ENCODE measurements around the gene SKIC2. TPM values are rescaled to one million over a fixed set of nuclear protein-coding genes. Genes with fewer than 3 reads are reported as not detected.
"Not testable (repeated sequence)": the region's sequence is repeated elsewhere in the genome, so short reads cannot be mapped to it uniquely, and the experiment has no call there.

SKIC2 gene
- total RNA-seq, 1 donor from 2014 or later, result 86.5 TPM

- intact Hi-C loops (cut with micrococcal nuclease), result no loop called here
These were observed 10.1 kb downstream of the SKIC2 start for GRCh38 chr6:31968791-31969711.

GRCh38 chr6:31969712-31970603, 11.0 kb downstream of the SKIC2 start:
- intact Hi-C loops (cut with micrococcal nuclease), result loop anchor here (10.0 kb wide), 2 partner anchors 105 to 155 kb away; partner anchors contain the start of genes ATF6B and NEU1

DNA sequence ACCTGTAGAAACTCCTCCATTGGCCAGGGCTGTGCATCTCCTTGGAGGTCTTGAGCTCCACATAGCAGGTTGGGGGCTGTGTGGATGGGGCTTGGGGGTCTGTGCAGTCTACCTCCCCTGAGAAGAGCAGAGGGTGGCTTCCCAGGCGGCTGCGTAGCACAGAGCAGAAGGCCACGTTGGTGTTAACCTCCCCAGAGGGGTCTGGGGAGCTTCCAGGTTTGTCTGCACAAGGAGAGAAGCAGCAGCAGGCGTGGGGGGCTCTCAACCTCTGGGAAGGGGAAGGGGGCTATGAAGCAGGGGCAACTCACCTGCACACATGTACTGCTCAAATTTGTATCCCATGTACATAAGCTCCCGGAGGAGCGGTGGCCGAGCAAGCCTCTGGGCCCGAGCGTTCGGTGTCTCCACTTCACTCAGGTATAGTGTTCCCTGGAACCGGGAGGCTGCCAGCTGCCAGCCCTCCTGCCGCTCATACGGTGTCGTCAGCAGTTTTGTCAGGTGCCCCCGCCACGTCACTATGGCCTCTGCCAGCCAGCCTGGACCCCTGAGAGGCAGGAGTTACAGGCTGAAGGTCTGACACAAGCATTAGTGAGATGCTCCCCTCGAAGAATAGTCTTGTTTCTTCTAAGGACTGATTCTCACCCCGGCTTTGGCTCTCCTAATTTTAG, 11.8 kb downstream of the SKIC2 start:
- intact Hi-C loops (cut with micrococcal nuclease), result loop anchor here (10.0 kb wide), 2 partner anchors 106 to 154 kb away; partner anchors contain the start of genes ATF6B and NEU1

GRCh38 chr6:31971279-31971992, 12.5 kb downstream of the SKIC2 start:
- intact Hi-C loops (cut with micrococcal nuclease), result loop anchor here (10.0 kb wide), 2 partner anchors 107 to 153 kb away; partner anchors contain the start of genes ATF6B and NEU1

DNA sequence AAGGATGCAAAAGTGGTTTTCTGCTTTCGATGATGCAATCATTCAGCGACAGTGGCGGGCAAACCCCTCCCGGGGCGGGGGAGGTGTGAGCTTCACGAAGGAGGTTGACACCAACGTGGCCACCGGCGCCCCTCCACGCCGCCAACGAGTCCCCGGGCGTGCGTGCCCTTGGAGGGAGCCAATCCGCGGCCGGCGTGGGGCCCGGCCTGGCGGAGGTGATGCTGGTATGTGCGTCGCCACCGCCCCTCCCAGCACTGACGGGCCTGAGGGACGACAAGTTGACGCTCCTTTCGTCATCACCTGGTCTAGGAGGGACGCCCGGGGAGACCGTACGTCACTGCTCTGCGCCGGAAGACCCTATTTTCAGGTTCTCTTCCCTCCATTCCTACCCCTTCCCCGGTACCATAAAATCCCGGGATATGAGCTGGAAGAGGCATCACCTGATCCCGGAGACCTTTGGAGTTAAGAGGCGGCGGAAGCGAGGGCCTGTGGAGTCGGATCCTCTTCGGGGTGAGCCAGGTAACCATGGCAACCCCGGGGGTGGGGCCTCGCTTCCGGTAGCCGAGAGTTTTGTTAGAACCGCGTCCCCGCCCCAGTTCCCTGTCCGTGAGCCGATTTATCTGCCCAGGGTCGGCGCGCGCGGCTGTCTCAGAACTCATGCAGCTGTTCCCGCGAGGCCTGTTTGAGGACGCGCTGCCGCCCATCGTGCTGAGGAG, 13.2 kb downstream of the SKIC2 start, which contains the start of gene DXO:
TSS of gene DXO (minus strand) at position 146 of the 716 bp plus-strand sequence. CDS start 463 bp downstream, outside the sequence.
- intact Hi-C loops (cut with micrococcal nuclease), result loop anchor here (1.0 to 10.0 kb wide), 3 partner anchors 13 to 153 kb away; partner anchors contain the start of genes ATF6B, NEU1 and SKIC2

GRCh38 chr6:31972709-31973350, 13.9 kb downstream of the SKIC2 start:
- intact Hi-C loops (cut with micrococcal nuclease), result loop anchor here (1.0 to 10.0 kb wide), 3 partner anchors 14 to 152 kb away; partner anchors contain the start of genes ATF6B, NEU1 and SKIC2

GRCh38 chr6:31976065-31976464, 17.1 kb downstream of the SKIC2 start:
- intact Hi-C loops (cut with micrococcal nuclease), result loop anchor here (10.0 kb wide), 2 partner anchors 111 to 149 kb away; partner anchors contain the start of genes ATF6B and NEU1

DNA sequence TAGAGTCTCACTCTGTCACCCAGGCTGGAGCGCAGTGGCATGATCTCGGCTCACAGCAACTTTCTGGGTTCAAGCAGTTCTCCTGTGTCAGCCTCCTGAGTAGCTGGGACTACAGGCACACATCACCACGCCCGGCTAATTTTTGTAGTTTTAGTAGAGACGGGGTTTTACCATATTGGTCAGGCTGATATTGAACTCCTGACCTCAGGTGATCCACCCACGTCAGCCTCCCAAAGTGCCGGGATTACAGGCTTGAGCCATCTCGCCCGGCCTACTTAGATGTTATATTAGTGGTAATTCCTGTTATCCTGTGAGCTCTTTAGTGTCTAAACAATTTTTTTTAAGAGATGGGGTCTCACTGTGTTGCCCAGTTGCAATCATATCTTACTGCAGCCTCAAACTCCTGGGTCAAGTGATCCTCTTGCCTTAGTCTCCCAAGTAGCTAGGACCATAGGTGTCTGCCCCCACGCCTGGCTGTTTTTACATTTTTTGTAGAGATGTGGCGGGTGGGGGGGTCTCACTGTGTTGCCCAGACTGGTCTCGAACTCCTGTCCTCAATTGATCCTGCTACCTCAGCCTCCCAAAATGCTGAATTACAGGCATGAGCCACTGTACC, 18.9 kb downstream of the SKIC2 start:
- intact Hi-C loops (cut with micrococcal nuclease), result loop anchor here (10.0 kb wide), 2 partner anchors 113 to 147 kb away; partner anchors contain the start of genes ATF6B and NEU1

GRCh38 chr6:31978831-31979230, 19.9 kb downstream of the SKIC2 start:
- intact Hi-C loops (cut with micrococcal nuclease), result loop anchor here (10.0 kb wide), 2 partner anchors 114 to 146 kb away; partner anchors contain the start of genes ATF6B and NEU1

DNA sequence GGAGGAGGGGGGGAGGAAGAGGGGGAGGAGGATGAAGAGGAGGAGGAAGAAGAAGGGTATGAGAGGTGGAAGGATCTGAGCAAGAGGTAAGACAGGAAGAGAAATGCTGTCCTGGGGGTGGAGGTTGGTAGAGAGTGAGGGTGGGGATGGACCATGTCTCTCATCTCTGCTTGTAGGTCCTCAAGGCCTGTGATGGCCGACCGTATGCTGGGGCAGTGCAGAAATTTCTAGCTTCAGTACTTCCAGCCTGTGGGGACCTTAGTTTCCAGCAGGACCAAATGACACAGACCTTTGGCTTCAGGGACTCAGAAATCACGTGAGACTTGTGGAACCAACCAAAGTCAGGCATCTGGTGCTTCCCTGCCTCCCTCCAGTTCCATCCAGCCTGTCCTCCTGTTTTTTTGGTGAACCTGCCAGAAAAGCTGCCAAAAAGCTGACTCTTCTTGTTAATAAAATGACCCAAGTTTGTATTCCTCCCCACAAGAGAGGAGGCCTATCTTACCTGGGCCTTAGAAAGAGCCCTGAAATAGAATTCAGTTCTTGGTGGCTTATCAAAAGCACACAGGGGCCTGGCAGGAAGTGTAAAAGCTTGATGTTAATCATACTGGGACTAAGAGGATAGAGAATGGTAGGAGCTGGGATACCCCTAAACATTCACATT, 20.4 kb downstream of the SKIC2 start:
- intact Hi-C loops (cut with micrococcal nuclease), result loop anchor here (10.0 kb wide), 2 partner anchors 115 to 145 kb away; partner anchors contain the start of genes ATF6B and NEU1

DNA sequence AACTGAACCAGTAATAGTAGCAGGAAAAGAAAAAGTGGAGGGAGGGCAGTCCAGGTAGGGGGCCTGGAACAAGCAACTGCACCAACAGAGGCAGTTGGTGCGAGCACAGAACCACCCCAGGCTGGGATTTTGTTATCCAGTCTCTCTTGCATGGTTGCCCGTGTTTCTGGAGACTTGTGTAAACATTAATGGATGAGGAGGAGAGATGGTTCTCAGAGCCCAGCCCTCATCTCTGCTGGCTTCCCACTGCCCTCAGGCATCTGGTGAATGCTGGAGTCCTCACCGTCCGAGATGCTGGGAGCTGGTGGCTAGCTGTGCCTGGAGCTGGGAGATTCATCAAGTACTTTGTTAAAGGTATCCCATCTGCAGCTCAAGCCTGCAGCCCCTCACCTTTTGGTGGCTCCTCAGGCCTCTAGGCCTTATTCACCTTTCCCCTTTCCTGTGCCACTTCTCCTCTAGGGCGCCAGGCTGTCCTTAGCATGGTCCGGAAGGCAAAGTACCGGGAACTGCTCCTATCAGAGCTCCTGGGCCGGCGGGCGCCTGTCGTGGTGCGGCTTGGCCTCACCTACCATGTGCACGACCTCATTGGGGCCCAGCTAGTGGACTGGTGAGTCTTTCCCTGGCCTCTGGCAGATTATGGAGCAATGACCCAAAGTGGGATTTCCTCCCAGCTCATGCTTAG, 21.4 kb downstream of the SKIC2 start:
- intact Hi-C loops (cut with micrococcal nuclease), result not testable (repeated sequence)

- intact Hi-C loops (cut with micrococcal nuclease), result not testable (repeated sequence)
These were observed 22.0 kb downstream of the SKIC2 start for GRCh38 chr6:31980998-31981397.

GRCh38 chr6:31981744-31982143, 22.8 kb downstream of the SKIC2 start, which contains the start of gene C4A:
Gene C4A, plus strand, starts transcription at chr6:31982057. Its CDS starts 51 bp downstream, at chr6:31982108.
- intact Hi-C loops (cut with micrococcal nuclease), result not testable (repeated sequence)

DNA sequence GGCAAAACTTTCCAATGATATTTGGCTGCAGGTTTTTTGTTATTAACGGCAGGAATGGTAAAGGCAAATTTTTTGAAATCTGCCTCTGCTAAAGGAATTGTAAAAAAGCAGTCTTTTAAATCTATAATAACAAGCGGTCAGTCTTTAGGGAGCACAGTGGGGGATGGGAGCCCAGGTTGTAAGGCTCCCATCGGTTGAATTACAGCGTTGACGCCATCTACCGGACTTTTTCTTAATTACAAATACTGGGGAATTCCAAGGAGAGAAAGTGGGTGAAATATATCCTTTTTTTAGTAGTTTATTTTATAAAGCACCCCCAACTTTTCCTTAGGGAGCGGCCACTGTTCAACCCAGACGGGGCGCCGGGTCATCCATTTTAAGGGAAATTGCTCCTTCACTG, 30.4 kb downstream of the SKIC2 start:
- intact Hi-C loops (cut with micrococcal nuclease), result not testable (repeated sequence)

DNA sequence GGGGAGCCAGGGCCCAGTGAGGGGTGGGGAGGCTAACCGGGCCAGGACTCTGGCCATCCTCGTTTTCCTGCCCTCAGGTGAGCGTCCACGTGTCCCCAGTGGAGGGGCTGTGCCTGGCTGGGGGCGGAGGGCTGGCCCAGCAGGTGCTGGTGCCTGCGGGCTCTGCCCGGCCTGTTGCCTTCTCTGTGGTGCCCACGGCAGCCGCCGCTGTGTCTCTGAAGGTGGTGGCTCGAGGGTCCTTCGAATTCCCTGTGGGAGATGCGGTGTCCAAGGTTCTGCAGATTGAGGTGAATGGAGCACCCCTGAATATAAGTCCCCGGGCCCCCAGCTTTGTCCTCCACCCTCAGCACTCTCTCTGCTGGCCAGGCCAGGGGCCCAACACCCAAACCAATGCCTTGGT, 35.4 kb downstream of the SKIC2 start:
- intact Hi-C loops (cut with micrococcal nuclease), result not testable (repeated sequence)

DNA sequence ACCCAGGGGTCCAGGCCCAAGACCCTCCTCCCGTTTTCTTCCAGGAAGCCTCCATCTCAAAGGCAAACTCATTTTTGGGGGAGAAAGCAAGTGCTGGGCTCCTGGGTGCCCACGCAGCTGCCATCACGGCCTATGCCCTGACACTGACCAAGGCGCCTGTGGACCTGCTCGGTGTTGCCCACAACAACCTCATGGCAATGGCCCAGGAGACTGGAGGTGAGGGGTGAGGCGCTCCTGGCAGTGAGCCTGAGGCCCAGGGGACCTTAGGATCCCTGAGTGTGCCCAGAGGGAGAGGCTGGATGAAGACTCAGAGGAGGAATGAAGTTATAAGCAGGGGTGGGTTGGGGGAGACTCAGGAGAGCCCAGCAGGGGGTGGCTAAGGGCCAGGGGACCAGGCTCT, 37.4 kb downstream of the SKIC2 start:
- intact Hi-C loops (cut with micrococcal nuclease), result not testable (repeated sequence)

Data from T-helper 2 cell treated with Interferon-gamma antibody and Interleukin-4, amounts not matched to agents 100 ng/mL and 5 ng/mL, for 36 hours (primary cell).